ENCODE data around the gene MAML1.

DNA sequence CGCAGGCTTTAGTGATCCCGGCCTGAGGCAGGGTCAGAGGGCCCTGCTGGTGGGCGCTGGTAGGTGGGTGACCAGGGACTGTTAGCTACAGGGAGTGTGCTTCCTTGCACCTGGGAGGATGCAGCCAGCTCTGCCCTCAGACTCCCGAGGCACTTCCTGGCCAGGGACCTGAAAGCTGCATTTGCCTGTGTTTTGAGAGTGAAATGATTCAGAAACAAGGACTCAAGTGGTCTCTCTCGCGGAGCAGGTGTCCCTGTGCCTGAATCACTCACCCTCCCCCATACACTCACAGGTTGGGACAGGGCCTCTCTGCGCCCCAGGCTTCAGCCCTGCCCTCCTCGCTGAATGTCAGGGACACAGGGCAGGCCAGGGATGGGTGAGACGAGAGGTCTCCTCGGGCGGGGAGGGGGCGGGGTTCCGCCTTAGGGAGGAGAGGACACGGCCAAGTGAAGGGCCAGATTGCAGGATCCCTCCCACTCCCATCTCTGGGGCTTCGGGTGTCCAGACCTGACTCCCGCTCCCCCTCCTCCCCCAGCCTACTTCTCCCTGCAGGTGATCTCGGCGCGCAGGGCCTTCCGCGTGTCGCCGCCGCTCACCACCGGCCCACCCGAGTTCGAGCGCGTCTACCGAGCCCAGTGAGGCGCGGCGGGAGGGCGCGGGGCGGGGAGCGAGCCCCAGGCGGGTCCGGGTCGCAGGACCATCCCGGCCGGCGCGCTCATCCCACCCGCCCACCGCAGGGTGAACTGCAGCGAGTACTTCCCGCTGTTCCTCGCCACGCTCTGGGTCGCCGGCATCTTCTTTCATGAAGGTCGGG lies 62.6 kb downstream of the MAML1 start:
- TF ChIP-seq, protein P1, sequence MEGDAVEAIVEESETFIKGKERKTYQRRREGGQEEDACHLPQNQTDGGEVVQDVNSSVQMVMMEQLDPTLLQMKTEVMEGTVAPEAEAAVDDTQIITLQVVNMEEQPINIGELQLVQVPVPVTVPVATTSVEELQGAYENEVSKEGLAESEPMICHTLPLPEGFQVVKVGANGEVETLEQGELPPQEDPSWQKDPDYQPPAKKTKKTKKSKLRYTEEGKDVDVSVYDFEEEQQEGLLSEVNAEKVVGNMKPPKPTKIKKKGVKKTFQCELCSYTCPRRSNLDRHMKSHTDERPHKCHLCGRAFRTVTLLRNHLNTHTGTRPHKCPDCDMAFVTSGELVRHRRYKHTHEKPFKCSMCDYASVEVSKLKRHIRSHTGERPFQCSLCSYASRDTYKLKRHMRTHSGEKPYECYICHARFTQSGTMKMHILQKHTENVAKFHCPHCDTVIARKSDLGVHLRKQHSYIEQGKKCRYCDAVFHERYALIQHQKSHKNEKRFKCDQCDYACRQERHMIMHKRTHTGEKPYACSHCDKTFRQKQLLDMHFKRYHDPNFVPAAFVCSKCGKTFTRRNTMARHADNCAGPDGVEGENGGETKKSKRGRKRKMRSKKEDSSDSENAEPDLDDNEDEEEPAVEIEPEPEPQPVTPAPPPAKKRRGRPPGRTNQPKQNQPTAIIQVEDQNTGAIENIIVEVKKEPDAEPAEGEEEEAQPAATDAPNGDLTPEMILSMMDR (conservative IDR thresholded peaks at IDR 0.05 in 1 of 2, IDR thresholded peaks at IDR 0.05 in 1 of 2; ENCODE audit: low read depth in 1 of 2, low read length in 2 of 2) = no peak
- TF ChIP-seq EZH2 (IDR thresholded peaks at IDR 0.05; ENCODE audit: low read length, missing control alignments) = no peak
